GM19238 (cell line): ENCODE results near the gene JAM3.
A peak's percentile ranks its signal among the peaks of the same experiment; 100 is the strongest.

Experiments
- DNase-seq: peaks from one replicate; pipeline ENCODE4 v3.0.0; 2011; ENCODE audit warnings: low spot score; ENCODE audit not compliant: insufficient read length

Gene JAM3

GRCh38 chr11:134068829-134069425, at the start of gene JAM3:
TSS of gene JAM3 (plus strand) at chr11:134069072. CDS start at chr11:134069084, 12 bp downstream.
- peak; percentile 88 for DNase-seq

GRCh38 chr11:134019500-134019899, 49.4 kb upstream of the JAM3 start:
- DNase-seq: no peak

GRCh38 chr11:134020598-134020997, 48.3 kb upstream of the JAM3 start:
- no peak for DNase-seq

- no peak for DNase-seq
These were observed 47.5 kb upstream of the JAM3 start for GRCh38 chr11:134021326-134021725.

- no peak for DNase-seq
These were observed 46.1 kb upstream of the JAM3 start for GRCh38 chr11:134022748-134023147.

- DNase-seq: no peak
These were observed 44.3 kb upstream of the JAM3 start for GRCh38 chr11:134024420-134025081.

- no peak for DNase-seq
These were observed 43.8 kb upstream of the JAM3 start for GRCh38 chr11:134025082-134025429.

- no peak for DNase-seq
These were observed 42.1 kb upstream of the JAM3 start for GRCh38 chr11:134026655-134027343.

GRCh38 chr11:134027671-134028070, 41.2 kb upstream of the JAM3 start:
- DNase-seq: no peak

- DNase-seq: no peak
These were observed 40.4 kb upstream of the JAM3 start for GRCh38 chr11:134028368-134028920.

- no peak for DNase-seq
These were observed 38.0 kb upstream of the JAM3 start for GRCh38 chr11:134030853-134031252.

GRCh38 chr11:134032043-134032442, 36.8 kb upstream of the JAM3 start:
- DNase-seq: no peak

- DNase-seq: no peak
These were observed 36.3 kb upstream of the JAM3 start for GRCh38 chr11:134032501-134033091.

GRCh38 chr11:134033276-134033675, 35.6 kb upstream of the JAM3 start:
- no peak for DNase-seq

GRCh38 chr11:134033696-134034491, 35.0 kb upstream of the JAM3 start:
- DNase-seq: no peak

GRCh38 chr11:134034496-134035381, 34.1 kb upstream of the JAM3 start:
- DNase-seq: no peak

GRCh38 chr11:134036492-134037045, 32.3 kb upstream of the JAM3 start:
- DNase-seq: no peak

GRCh38 chr11:134037046-134037908, 31.6 kb upstream of the JAM3 start:
- DNase-seq: peak; percentile 20

- DNase-seq: no peak
These were observed 29.9 kb upstream of the JAM3 start for GRCh38 chr11:134038897-134039470.
